Neural progenitor cell (in vitro differentiated cells): ENCODE results near the gene ACOX3. TPM values are rescaled to one million over a fixed set of nuclear protein-coding genes. Genes with fewer than 3 reads are reported as not detected.
"Not testable (repeated sequence)": the region's sequence is repeated elsewhere in the genome, so short reads cannot be mapped to it uniquely, and the experiment has no call there.

Experiments
- DNase-seq: peaks from one replicate; pipeline ENCODE4 v3.0.0-alpha.2; 2016; ENCODE audit warnings: low spot score
- H2AFZ ChIP-seq: fragments of 200-600 bp; sonication (generic); replicated peaks from 2 replicates; pipeline ENCODE4 v1.6.1; 2016; ENCODE audit warnings: antibody characterized with exemption
- H3F3A ChIP-seq: fragments of 200-600 bp; sonication (generic); 2 replicates; pipeline ENCODE4 v1.6.1; 2016; ENCODE audit warnings: antibody characterized with exemption, low read depth
- H3K27ac ChIP-seq: fragments of 200-600 bp; sonication (generic); 2 replicates; pipeline ENCODE4 v1.5.1; 2016; ENCODE audit warnings: mild to moderate bottlenecking
- H3K27me3 ChIP-seq: fragments of 200-600 bp; sonication (generic); 2 replicates; pipeline ENCODE4 v1.6.1; 2016; ENCODE audit warnings: mild to moderate bottlenecking, moderate library complexity
- H3K36me3 ChIP-seq: fragments of 200-600 bp; sonication (generic); 2 replicates; pipeline ENCODE4 v1.5.1; 2016
- H3K4me1 ChIP-seq: fragments of 200-600 bp; sonication (generic); 2 replicates; pipeline ENCODE4 v1.6.1; 2016; ENCODE audit warnings: mixed run types
- H3K4me2 ChIP-seq: fragments of 200-600 bp; sonication (generic); 2 replicates; pipeline ENCODE4 v1.6.1; 2016
- H3K4me3 ChIP-seq: fragments of 200-600 bp; sonication (generic); 2 replicates; pipeline ENCODE4 v1.5.1; 2016
- H3K79me2 ChIP-seq: fragments of 200-600 bp; sonication (generic); 2 replicates; pipeline ENCODE4 v1.6.1; 2016; ENCODE audit warnings: low read depth
- H3K9ac ChIP-seq: fragments of 200-600 bp; sonication (generic); 2 replicates; pipeline ENCODE4 v1.6.1; 2016
- H3K9me3 ChIP-seq: fragments of 200-600 bp; sonication (generic); 2 replicates; pipeline ENCODE4 v1.5.1; 2016; ENCODE audit warnings: low read depth
- H4K20me1 ChIP-seq: fragments of 200-600 bp; sonication (generic); 2 replicates; pipeline ENCODE4 v1.6.1; 2016; ENCODE audit warnings: low read depth
- H3K27ac Mint-ChIP-seq: 3 replicates; pipeline ENCODE4 v1.8.0; 2021; ENCODE audit warnings: mixed read lengths
- H3K27me3 Mint-ChIP-seq: 2 replicates; pipeline ENCODE4 v1.8.0; 2022; ENCODE audit warnings: low read depth, mild to moderate bottlenecking, inconsistent platforms, moderate library complexity, mixed read lengths; ENCODE audit not compliant: insufficient read depth
- H3K36me3 Mint-ChIP-seq: 3 replicates; pipeline ENCODE4 v1.8.0; 2021; ENCODE audit warnings: mixed read lengths
- H3K4me1 Mint-ChIP-seq: 3 replicates; pipeline ENCODE4 v1.8.0; 2021; ENCODE audit warnings: mixed read lengths
- H3K4me3 Mint-ChIP-seq: 3 replicates; pipeline ENCODE4 v1.8.0; 2021; ENCODE audit warnings: mild to moderate bottlenecking, moderate library complexity, mixed read lengths
- H3K9me3 Mint-ChIP-seq: 3 replicates; pipeline ENCODE4 v1.8.0; 2020; ENCODE audit warnings: mixed read lengths
- CTCF ChIP-seq: fragments of 200-600 bp; sonication (generic); IDR thresholded peaks from 2 replicates; pipeline ENCODE4 v1.5.1; 2017; ENCODE audit warnings: antibody characterized with exemption, mild to moderate bottlenecking
- EZH2 ChIP-seq: fragments of 200-600 bp; sonication (generic); IDR thresholded peaks from 2 replicates; pipeline ENCODE4 v1.6.1; 2017; ENCODE audit warnings: antibody characterized with exemption, mild to moderate bottlenecking, moderate library complexity
- EZH2phosphoT487 ChIP-seq: fragments of 200-600 bp; sonication (generic); IDR thresholded peaks from 2 replicates; pipeline ENCODE4 v1.6.1; 2017; ENCODE audit warnings: antibody characterized with exemption
- total RNA-seq: library from RNA; depleted of rRNA; stranded (reverse); fragments of >200 nt; gene quantifications from 2 replicates; pipeline ENCODE4 v1.2.3, GENCODE V29; 2015; ENCODE audit warnings: low replicate concordance

ACOX3 gene
- total RNA-seq, 1 donor from 2014 or later = 14.0 TPM

GRCh38 chr4:8343262-8343966, 97.1 kb downstream of the ACOX3 start:
- H2AFZ ChIP-seq = no peak overlapping the region
- no peaks in the 10 kb centered on the region for H3K9me3 ChIP-seq
- H3K27ac Mint-ChIP-seq = no peak overlapping the region
- H3K79me2 ChIP-seq = no peaks in the 10 kb centered on the region
- H4K20me1 ChIP-seq = no peaks in the 10 kb centered on the region
- peaks cover 9% of the 10 kb centered on the region for H3K4me1 Mint-ChIP-seq
- H3K4me3 ChIP-seq = no peak overlapping the region
- no peak overlapping the region for H3K27ac ChIP-seq
- H3K4me2 ChIP-seq = no peak overlapping the region
- H3K27me3 Mint-ChIP-seq = peaks cover 2% of the 10 kb centered on the region
- no peaks in the 10 kb centered on the region for H3F3A ChIP-seq
- no peak for TF ChIP-seq CTCF
- TF ChIP-seq EZH2phosphoT487 = no peak
- TF ChIP-seq EZH2 = no peak
- H3K36me3 ChIP-seq = no peaks in the 10 kb centered on the region
- no peaks in the 10 kb centered on the region for H3K27me3 ChIP-seq
- no peak overlapping the region for H3K9ac ChIP-seq
- no peak for DNase-seq
- peaks cover 3% of the 10 kb centered on the region for H3K36me3 Mint-ChIP-seq
- H3K9me3 Mint-ChIP-seq = peaks cover 5% of the 10 kb centered on the region
- no peak overlapping the region for H3K4me3 Mint-ChIP-seq
- H3K4me1 ChIP-seq = no peaks in the 10 kb centered on the region

- Mint-ChIP-seq H3K36me3 (peaks cover 3% of the 10 kb centered on the region), H3K4me1 (peaks cover 9% of the 10 kb centered on the region), H3K9me3 (peaks cover 9% of the 10 kb centered on the region), H3K27me3 (peaks cover under 1% of the 10 kb centered on the region), H3K4me3 (no peak overlapping the region), H3K27ac (peak overlapping the region; percentile 62)
- H3K27ac ChIP-seq = no peak overlapping the region
- no peak overlapping the region for H3K9ac ChIP-seq
- H4K20me1 ChIP-seq = no peaks in the 10 kb centered on the region
- TF ChIP-seq EZH2phosphoT487 (no peak), CTCF (peak; percentile 59)
- DNase-seq = peak; percentile 62
- no peaks in the 10 kb centered on the region for H3F3A ChIP-seq
- no peak overlapping the region for H3K4me3 ChIP-seq
- no peaks in the 10 kb centered on the region for H3K4me1 ChIP-seq
- H3K79me2 ChIP-seq = no peaks in the 10 kb centered on the region
- H2AFZ ChIP-seq = peak overlapping the region; percentile 36
- H3K36me3 ChIP-seq = no peaks in the 10 kb centered on the region
- H3K9me3 ChIP-seq = no peaks in the 10 kb centered on the region
- no peaks in the 10 kb centered on the region for H3K27me3 ChIP-seq
- no peak overlapping the region for H3K4me2 ChIP-seq
Measured at GRCh38 chr4:8342651-8343261, 97.8 kb downstream of the ACOX3 start.

- Mint-ChIP-seq H3K9me3 (peaks cover 11% of the 10 kb centered on the region), H3K36me3 (peaks cover 3% of the 10 kb centered on the region), H3K27ac (no peak overlapping the region), H3K4me3 (no peak overlapping the region), H3K4me1 (peaks cover 9% of the 10 kb centered on the region), H3K27me3 (no peaks in the 10 kb centered on the region)
- no peak overlapping the region for H2AFZ ChIP-seq
- H3F3A ChIP-seq = no peaks in the 10 kb centered on the region
- H3K4me3 ChIP-seq = no peak overlapping the region
- no peak overlapping the region for H3K27ac ChIP-seq
- no peaks in the 10 kb centered on the region for H3K4me1 ChIP-seq
- TF ChIP-seq CTCF (no peak), EZH2phosphoT487 (no peak), EZH2 (no peak)
- H3K27me3 ChIP-seq = no peaks in the 10 kb centered on the region
- no peak overlapping the region for H3K4me2 ChIP-seq
- no peak overlapping the region for H3K9ac ChIP-seq
- no peaks in the 10 kb centered on the region for H4K20me1 ChIP-seq
- no peaks in the 10 kb centered on the region for H3K36me3 ChIP-seq
- no peak for DNase-seq
- H3K79me2 ChIP-seq = no peaks in the 10 kb centered on the region
- no peaks in the 10 kb centered on the region for H3K9me3 ChIP-seq
Measured at GRCh38 chr4:8341691-8342090, 98.8 kb downstream of the ACOX3 start.

- not testable (repeated sequence) for H3K4me3 ChIP-seq, H3K36me3 ChIP-seq, H3K79me2 ChIP-seq, H3K36me3 Mint-ChIP-seq, H3K9ac ChIP-seq, H4K20me1 ChIP-seq, H3K9me3 ChIP-seq, H3K4me1 ChIP-seq, DNase-seq, H3K27ac ChIP-seq, H3K27me3 ChIP-seq, H2AFZ ChIP-seq, H3F3A ChIP-seq, H3K27ac Mint-ChIP-seq, H3K4me1 Mint-ChIP-seq, H3K4me3 Mint-ChIP-seq, H3K4me2 ChIP-seq, H3K27me3 Mint-ChIP-seq
- H3K9me3 Mint-ChIP-seq = peaks cover 15% of the 10 kb centered on the region
Measured at GRCh38 chr4:8341281-8341680, 99.2 kb downstream of the ACOX3 start.
